ENCODE data around the gene CD2AP.
"Not testable (repeated sequence)": the region's sequence is repeated elsewhere in the genome, so short reads cannot be mapped to it uniquely, and the experiment has no call there.

The CD2AP gene

GRCh38 chr6:47647626-47648025 lies 170.0 kb downstream of the CD2AP start:
- DNase-seq = not testable (repeated sequence)

GRCh38 chr6:47648031-47648430 lies 170.4 kb downstream of the CD2AP start:
- DNase-seq = no peak

GRCh38 chr6:47650553-47651432 lies 173.2 kb downstream of the CD2AP start:
- DNase-seq = no peak

GRCh38 chr6:47651505-47651944 lies 173.9 kb downstream of the CD2AP start:
- no peak for DNase-seq

GRCh38 chr6:47653706-47654105 lies 176.1 kb downstream of the CD2AP start:
- no peak for DNase-seq

GRCh38 chr6:47654255-47654654 lies 176.7 kb downstream of the CD2AP start:
- no peak for DNase-seq

- no peak for DNase-seq
Observed at GRCh38 chr6:47655719-47656595, 178.4 kb downstream of the CD2AP start.

GRCh38 chr6:47661960-47662359 lies 184.4 kb downstream of the CD2AP start:
- no peak for DNase-seq

GRCh38 chr6:47663462-47664216 lies 186.1 kb downstream of the CD2AP start:
- no peak for DNase-seq

GRCh38 chr6:47665112-47665511 lies 187.5 kb downstream of the CD2AP start:
- no peak for DNase-seq

- DNase-seq = no peak
Observed at GRCh38 chr6:47669684-47670513, 192.3 kb downstream of the CD2AP start.

GRCh38 chr6:47670851-47671250 lies 193.3 kb downstream of the CD2AP start:
- DNase-seq = no peak

- no peak for DNase-seq
Observed at GRCh38 chr6:47671777-47672176, 194.2 kb downstream of the CD2AP start.

GRCh38 chr6:47672816-47673215 lies 195.2 kb downstream of the CD2AP start:
- DNase-seq = no peak

- no peak for DNase-seq
Observed at GRCh38 chr6:47674673-47675072, 197.1 kb downstream of the CD2AP start.

Measured in GOT3 (cell line).